Effector CD8-positive, alpha-beta T cell (primary cell): Measurements from ENCODE around the gene CLMN.
A peak's percentile ranks its signal among the peaks of the same experiment; 100 is the strongest.

Experiments used
- DNase-seq: peaks from one replicate; lab custom pipeline; 2025; lab: John Stamatoyannopoulos, UW

Gene CLMN

GRCh38 chr14:95165517-95165916, 154.2 kb downstream of the CLMN start:
- no peak for DNase-seq

GRCh38 chr14:95164506-95164905, 155.2 kb downstream of the CLMN start:
- no peak for DNase-seq

- DNase-seq, result no peak
Observed at GRCh38 chr14:95163666-95164065, 156.0 kb downstream of the CLMN start.

- no peak for DNase-seq
Observed at GRCh38 chr14:95163132-95163531, 156.6 kb downstream of the CLMN start.

- DNase-seq, result no peak
Observed at GRCh38 chr14:95162641-95163040, 157.1 kb downstream of the CLMN start.

GRCh38 chr14:95157327-95158189, 162.2 kb downstream of the CLMN start, which contains the start of gene DICER1:
Gene DICER1 (minus strand): TSS chr14:95157529. CDS start chr14:95133458, 24,071 bp downstream.
- DNase-seq, result peak; percentile 95

- no peak for DNase-seq
Observed at GRCh38 chr14:95157048-95157326, 162.7 kb downstream of the CLMN start.

GRCh38 chr14:95156161-95157047, 163.3 kb downstream of the CLMN start:
- DNase-seq, result no peak

- no peak for DNase-seq
Observed at GRCh38 chr14:95155045-95155444, 164.7 kb downstream of the CLMN start.

GRCh38 chr14:95153866-95154265, 165.8 kb downstream of the CLMN start:
- DNase-seq, result no peak

- no peak for DNase-seq
Observed at GRCh38 chr14:95151561-95151960, 168.1 kb downstream of the CLMN start.

- no peak for DNase-seq
Observed at GRCh38 chr14:95150910-95151309, 168.8 kb downstream of the CLMN start.

GRCh38 chr14:95149441-95149840, 170.3 kb downstream of the CLMN start:
- no peak for DNase-seq

- no peak for DNase-seq
Observed at GRCh38 chr14:95147597-95147996, 172.1 kb downstream of the CLMN start.

- DNase-seq, result no peak
Observed at GRCh38 chr14:95146079-95146771, 173.5 kb downstream of the CLMN start.

GRCh38 chr14:95144849-95145248, 174.9 kb downstream of the CLMN start:
- no peak for DNase-seq

- DNase-seq, result no peak
Observed at GRCh38 chr14:95143808-95144620, 175.7 kb downstream of the CLMN start.

- no peak for DNase-seq
Observed at GRCh38 chr14:95142208-95142607, 177.5 kb downstream of the CLMN start.

GRCh38 chr14:95141684-95142083, 178.0 kb downstream of the CLMN start:
- DNase-seq, result no peak

GRCh38 chr14:95140060-95140858, 179.4 kb downstream of the CLMN start:
- DNase-seq, result no peak

GRCh38 chr14:95138876-95139275, 180.8 kb downstream of the CLMN start:
- no peak for DNase-seq
